Right renal pelvis (tissue), 4 donors: ENCODE results near the gene LRRC3C. TPM values are rescaled to one million over a fixed set of nuclear protein-coding genes. Genes with fewer than 3 reads are reported as not detected.
"Not testable (repeated sequence)": the region's sequence is repeated elsewhere in the genome, so short reads cannot be mapped to it uniquely, and the experiment has no call there.

Source experiments
- DNase-seq, 4 donors: peaks; one replicate each; pipeline ENCODE4 v3.0.0-alpha.2; 2013; ENCODE audit warnings: low read depth in 4 of 4, low spot score in 3 of 4, missing footprints in 1 of 4
- polyA plus RNA-seq, 4 donors: library from polyadenylated mRNA; unstranded; fragments of 120-200 nt; gene quantifications; one replicate each; pipeline ENCODE4 v1.2.1, GENCODE V29; 2013; ENCODE audit not compliant: insufficient read length in 4 of 4

LRRC3C gene
- polyA plus RNA-seq, result under 1 TPM in 1 of 4 donors, not detected in 3; 0.17 TPM

DNA sequence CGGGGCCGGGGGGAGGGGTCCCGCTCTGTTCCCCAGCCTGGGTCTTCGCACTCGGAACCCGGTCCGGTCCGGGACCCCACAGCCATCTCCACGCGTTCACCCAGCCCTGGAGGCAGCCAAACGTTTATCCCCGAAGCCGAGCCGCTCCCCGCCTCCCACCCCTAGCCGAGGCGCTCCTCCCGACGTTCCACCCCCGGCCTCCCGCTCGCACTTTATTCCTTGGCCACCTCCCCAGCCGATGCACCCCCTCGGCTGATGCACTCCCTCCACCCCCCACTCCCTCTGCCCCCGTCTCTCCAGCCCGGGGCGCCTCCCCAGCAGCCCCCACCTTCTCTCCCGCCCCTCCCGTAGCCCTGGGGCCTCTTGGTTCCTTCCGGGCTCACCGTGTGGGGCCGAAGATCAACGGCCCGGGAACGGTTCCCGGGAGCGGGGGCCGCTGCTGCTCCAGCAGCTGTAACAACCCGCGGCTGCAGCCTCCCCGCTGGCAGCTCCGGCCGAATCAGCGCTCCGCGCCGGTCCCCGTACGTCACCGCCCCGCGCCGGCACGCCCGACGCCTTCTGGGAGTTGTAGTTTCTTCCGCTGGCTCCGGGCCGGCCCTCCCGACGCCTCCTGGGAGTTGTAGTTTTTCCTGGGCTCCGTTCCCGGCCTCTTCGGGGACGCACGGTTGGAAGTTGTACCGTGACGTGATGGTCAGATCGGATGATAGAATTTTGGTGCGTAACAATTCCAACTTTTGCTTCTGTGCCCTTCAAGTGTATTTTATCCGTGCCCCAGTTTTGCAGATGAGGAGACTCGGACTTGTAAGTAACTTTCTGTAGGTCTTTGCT is at the start of gene LRRC3C, which contains the start of gene ORMDL3:
Gene LRRC3C, plus strand, starts transcription at position 632 of the 828 bp plus-strand sequence. CDS start 13,792 bp downstream, outside the sequence.
Gene ORMDL3, minus strand, starts transcription at position 501 of the 828 bp plus-strand sequence. CDS start 3,398 bp downstream, outside the sequence.
- DNase-seq, result peak; percentile 89 to 92 (median 91)

DNA sequence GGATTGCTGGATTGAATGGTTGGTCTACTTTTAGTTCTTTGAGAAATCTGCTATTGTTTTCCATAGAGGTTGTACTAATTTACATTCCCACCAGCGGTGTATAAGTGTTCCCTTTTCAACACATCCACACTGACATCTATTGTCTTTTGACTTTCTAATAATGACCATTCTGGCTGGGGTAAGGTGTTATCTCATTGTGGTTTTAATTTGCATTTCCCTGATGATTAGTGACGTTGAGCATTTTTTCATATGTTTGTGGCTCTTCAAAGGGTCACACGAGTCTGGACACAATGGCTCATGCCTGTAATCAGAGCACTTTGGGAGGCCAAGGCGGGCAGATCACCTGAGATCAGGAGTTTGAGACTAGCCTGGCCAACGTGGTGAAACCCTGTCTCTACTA is 41.4 kb upstream of the LRRC3C start:
- DNase-seq, result not testable (repeated sequence)

DNA sequence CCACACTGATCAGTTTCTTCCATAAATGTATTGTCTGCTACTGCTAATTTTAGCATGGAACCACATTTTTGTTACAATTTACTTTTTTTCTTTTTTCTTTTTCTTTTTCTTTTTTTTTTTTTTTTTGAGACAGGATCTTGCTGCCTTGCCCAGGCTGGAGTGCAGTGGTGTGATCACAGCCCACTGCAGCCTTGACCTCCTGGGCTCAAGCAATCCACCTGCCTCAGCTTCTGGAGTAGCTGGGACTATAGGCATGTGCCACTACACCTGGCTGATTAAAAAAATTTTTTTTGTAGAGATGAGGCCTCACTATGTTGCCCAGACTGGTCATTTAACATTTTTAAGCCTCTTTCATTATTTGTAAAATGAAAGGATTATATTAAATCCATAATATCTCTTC is 40.5 kb upstream of the LRRC3C start:
- DNase-seq, result no peak

DNA sequence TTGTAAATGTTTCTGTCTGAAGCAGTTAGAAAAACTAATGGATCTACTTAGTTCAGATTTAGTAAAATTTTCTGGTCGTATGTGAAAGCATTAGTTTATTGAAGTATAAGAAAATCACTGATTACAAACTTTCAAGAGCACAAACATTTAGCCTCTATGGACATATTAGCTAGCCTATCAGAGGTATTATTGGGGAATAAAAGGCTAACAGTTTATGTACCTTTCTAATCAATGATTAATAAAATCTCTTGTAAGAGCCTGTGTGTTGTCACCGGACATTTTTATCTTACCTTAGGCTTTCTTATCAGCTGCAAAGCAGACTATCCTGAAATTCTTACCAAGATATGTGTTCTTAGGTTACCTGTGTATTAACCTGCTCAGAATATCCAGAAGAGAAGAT is 38.3 kb upstream of the LRRC3C start:
- DNase-seq, result no peak

- no peak for DNase-seq
These were observed 32.7 kb upstream of the LRRC3C start for GRCh38 chr17:39894681-39895376.

DNA sequence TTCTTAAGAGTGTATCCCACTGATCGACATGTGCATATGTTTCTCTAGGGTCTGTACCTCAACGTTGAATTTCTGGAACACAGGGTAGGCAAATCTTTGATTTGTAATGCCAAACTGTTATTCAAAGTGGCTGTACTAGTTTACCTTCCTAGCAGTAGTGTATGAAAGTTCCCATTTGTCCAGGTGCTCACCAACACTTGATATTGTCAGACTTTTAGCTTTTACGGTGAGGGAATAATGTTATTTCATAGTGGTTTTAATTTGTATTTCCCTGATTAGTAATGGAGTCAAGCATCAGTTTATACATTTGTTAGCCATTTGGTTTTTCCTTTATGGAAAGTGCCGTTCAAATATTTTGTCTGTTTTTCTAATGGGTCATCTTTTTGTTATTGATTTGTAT is 29.4 kb upstream of the LRRC3C start:
- DNase-seq, result no peak

- DNase-seq, result no peak
These were observed 28.3 kb upstream of the LRRC3C start for GRCh38 chr17:39899215-39899614.

DNA sequence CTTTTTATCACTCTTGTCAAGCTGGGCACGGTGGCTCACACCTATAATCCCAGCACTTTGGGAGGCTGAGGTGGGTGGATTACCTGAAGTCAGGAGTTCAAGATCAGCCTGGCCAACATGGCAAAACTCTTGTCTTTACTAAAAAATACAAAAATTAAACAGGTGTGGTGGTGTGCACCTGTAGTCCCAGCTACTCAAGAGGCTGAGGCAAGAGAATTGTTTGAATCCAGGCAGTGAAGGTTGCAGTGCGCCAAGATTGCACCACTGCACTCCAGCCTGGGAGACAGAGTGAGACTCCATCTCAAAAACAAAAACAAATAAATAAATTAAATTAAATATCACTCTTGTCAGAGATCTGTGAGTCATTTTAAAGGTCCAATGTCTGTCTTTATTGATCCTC is 25.5 kb upstream of the LRRC3C start:
- DNase-seq, result not testable (repeated sequence)

DNA sequence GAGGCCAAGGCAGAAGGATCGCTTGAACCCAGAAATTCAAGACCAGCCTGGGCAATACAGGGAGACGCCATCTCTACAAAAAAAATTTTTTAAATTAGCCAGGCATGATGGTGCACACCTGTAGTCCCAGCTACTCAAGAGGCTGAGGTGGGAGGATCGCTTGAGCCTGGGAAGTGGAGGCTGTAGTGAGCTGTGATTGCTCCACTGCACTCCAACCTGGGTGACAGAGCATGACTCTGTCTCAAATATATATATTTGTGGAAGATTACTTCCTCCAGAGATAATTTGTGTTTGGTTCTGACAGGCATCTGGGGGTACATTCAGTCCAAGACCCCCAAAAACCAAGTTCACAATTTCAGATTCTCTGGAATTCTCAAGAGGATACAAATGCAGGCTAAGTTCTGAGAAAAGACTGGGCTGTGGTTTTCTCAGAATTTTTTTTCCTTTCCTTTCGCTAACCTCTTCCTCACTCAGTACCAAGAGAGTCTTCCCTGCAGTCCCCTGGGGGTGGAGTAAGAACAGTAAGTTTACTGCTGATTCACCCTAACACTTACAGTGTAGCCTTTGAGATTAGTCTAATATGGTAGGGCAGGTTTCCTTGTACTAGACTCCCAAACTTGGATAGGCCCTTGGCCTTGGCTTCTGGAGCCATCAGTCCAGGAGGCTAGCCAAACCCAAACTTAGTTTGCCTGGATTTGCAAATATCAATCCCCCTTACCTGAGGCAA is 24.2 kb upstream of the LRRC3C start:
- DNase-seq, result no peak

GRCh38 chr17:39904990-39905288 is 22.6 kb upstream of the LRRC3C start:
- no peak for DNase-seq

GRCh38 chr17:39908789-39909352 is 18.7 kb upstream of the LRRC3C start:
- DNase-seq, result no peak

GRCh38 chr17:39913989-39914388 is 13.5 kb upstream of the LRRC3C start:
- DNase-seq, result no peak

DNA sequence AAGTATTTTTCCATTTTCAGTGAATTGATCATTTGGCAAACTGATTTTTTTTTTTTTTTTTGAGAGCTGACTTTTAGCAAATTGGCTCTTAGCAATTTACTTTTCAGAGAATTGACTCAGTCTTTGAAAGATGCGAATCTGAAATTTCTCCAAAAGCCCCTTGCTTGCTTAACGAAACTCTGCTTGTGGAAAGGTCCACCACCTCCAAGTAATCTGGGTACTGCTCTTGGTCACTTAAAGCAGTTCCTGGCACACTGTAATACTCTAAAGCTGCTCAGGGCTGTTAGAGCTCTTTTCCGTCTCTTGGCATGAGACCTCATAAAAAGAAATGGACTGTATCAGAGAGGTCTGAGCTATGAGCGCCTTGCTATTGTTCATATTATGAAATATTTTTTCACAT is 12.0 kb upstream of the LRRC3C start:
- no peak for DNase-seq

GRCh38 chr17:39916918-39917317 is 10.6 kb upstream of the LRRC3C start:
- no peak for DNase-seq

- no peak for DNase-seq
These were observed 8.3 kb upstream of the LRRC3C start for GRCh38 chr17:39919087-39919683.

- DNase-seq, result no peak
These were observed 7.0 kb upstream of the LRRC3C start for GRCh38 chr17:39920218-39921210.

- DNase-seq, result no peak
These were observed 6.2 kb upstream of the LRRC3C start for GRCh38 chr17:39921323-39921722.

- no peak for DNase-seq
These were observed 5.5 kb upstream of the LRRC3C start for GRCh38 chr17:39922006-39922405.

GRCh38 chr17:39923230-39923629 is 4.3 kb upstream of the LRRC3C start:
- DNase-seq, result no peak
